ENCODE data around the gene CLIC1.

The CLIC1 gene

DNA sequence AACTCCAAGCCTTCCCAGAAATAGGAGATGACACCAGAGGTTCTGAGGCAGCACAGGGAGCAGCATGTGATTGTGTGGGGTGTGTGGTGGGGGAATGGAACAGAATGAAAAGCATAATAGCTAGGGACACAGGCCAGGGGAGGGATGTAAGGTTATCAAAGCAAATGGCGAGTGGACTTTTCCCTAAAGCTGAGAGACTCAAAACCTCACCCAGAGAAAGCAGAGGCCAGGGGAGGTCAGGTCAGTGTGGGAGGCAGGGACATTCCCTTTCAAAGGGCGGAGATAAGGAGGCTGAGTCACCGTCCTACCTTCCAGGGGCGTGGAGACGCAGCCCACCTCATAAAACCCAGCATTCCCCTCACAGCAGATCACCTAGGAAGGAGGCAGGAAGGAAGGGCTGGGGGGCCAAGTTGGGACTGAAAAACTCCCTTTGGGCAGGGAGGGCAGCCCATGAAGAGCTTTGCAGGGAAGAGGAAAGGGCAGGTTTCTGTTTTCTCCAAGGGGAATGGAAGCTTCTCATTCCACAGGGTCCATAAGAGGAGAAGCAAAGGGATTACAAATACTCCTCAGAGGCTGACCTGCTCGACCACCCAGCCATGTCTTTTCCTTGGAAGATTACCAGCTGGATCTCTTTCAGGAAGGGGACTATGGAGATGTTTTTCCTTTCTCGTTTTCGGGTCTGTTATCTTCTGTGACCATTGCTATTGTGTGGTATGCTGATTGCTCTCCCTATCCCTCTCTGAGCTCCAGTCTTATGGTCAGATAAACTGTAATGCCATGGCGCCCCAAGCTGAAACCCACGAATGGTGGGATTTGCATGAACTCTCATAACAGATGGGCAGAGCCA lies 45.9 kb downstream of the CLIC1 start:
- no peak overlapping the region for H3K4me3 ChIP-seq (ENCODE audit: low read depth, low read length)
- ChIA-PET POLR2A (interaction anchor here (0.6 to 1.4 kb wide), 7 partner anchors 8 to 172 kb away, joined by 3 to 9 read pairs (median 4); partner anchors contain the start of genes ABHD16A, CSNK2B, HSPA1A and HSPA1B), CTCF (interaction anchor here (0.5 to 4.6 kb wide), 23 partner anchors 8 to 276 kb away, joined by 3 to 24 read pairs (median 4); partner anchors contain the start of genes ABHD16A, C6orf47, DDAH2 and LY6G5B)
- no peaks in the 10 kb centered on the region for H3K9me3 ChIP-seq (ENCODE audit: control insufficient read depth, insufficient read depth, low read depth, low read length)
- no peaks in the 10 kb centered on the region for H3K4me1 ChIP-seq (ENCODE audit: control insufficient read depth, insufficient read depth, low read length)
- peaks cover 0 to 78% of the 10 kb centered on the region in 2 experiments; a peak in 2 of 3 replicates for H3K36me3 ChIP-seq (ENCODE audit: control insufficient read depth in 2 of 2, insufficient read depth in 1 of 2, low read length in 2 of 2)
- no peak overlapping the region for H3K27ac ChIP-seq (ENCODE audit: extremely low read depth, low read depth, low read length)
- TF ChIP-seq BCL11A (tag by site-specific recombination; IDR thresholded peaks at IDR 0.05; ENCODE audit: low read depth) (no peak), TRIM28 (IDR thresholded peaks at IDR 0.05; ENCODE audit: borderline replicate concordance, low read length) (no peak), ZNF707 (tag by site-specific recombination; IDR thresholded peaks at IDR 0.05) (no peak), IKZF3 (tag by site-specific recombination; IDR thresholded peaks at IDR 0.05) (0 out of 2 replicates have a peak, but pooled peaks have one; percentile 27), SP2 (tag by site-specific recombination; IDR thresholded peaks at IDR 0.05) (peak; percentile 25; the same call in 1 of the 2 replicates), SCRT1 (tag by site-specific recombination; IDR thresholded peaks at IDR 0.05; ENCODE audit: borderline replicate concordance) (no peak), ZNF548 (tag by site-specific recombination; IDR thresholded peaks at IDR 0.05) (no peak), ZNF529 (tag by site-specific recombination; IDR thresholded peaks at IDR 0.05; ENCODE audit: insufficient replicate concordance) (no peak), KLF16 (tag by site-specific recombination; IDR thresholded peaks at IDR 0.05) (0 out of 2 replicates have a peak, but pooled peaks have one; percentile 51), ZBTB7A (tag by site-specific recombination; IDR thresholded peaks at IDR 0.05; ENCODE audit: low read depth) (no peak), ZNF654 (tag by site-specific recombination; IDR thresholded peaks at IDR 0.05; ENCODE audit: low read depth) (no peak), ZNF221 (tag by site-specific recombination; IDR thresholded peaks at IDR 0.05; ENCODE audit: borderline replicate concordance) (no peak), GLIS2 (tag by site-specific recombination; IDR thresholded peaks at IDR 0.05) (peak; percentile 41; the same call in 1 of the 2 replicates), ZNF354C (tag by site-specific recombination; IDR thresholded peaks at IDR 0.05; ENCODE audit: borderline replicate concordance, low read depth) (no peak), ZNF133 (tag by site-specific recombination; IDR thresholded peaks at IDR 0.05) (no peak), ZFP41 (tag by site-specific recombination; IDR thresholded peaks at IDR 0.05; ENCODE audit: borderline replicate concordance) (no peak), ZNF623 (tag by site-specific recombination; IDR thresholded peaks at IDR 0.05) (no peak)
- TF ChIP-seq, protein P1, sequence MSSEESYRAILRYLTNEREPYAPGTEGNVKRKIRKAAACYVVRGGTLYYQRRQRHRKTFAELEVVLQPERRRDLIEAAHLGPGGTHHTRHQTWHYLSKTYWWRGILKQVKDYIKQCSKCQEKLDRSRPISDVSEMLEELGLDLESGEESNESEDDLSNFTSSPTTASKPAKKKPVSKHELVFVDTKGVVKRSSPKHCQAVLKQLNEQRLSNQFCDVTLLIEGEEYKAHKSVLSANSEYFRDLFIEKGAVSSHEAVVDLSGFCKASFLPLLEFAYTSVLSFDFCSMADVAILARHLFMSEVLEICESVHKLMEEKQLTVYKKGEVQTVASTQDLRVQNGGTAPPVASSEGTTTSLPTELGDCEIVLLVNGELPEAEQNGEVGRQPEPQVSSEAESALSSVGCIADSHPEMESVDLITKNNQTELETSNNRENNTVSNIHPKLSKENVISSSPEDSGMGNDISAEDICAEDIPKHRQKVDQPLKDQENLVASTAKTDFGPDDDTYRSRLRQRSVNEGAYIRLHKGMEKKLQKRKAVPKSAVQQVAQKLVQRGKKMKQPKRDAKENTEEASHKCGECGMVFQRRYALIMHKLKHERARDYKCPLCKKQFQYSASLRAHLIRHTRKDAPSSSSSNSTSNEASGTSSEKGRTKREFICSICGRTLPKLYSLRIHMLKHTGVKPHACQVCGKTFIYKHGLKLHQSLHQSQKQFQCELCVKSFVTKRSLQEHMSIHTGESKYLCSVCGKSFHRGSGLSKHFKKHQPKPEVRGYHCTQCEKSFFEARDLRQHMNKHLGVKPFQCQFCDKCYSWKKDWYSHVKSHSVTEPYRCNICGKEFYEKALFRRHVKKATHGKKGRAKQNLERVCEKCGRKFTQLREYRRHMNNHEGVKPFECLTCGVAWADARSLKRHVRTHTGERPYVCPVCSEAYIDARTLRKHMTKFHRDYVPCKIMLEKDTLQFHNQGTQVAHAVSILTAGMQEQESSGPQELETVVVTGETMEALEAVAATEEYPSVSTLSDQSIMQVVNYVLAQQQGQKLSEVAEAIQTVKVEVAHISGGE (tag by site-specific recombination; conservative IDR thresholded peaks at IDR 0.05; ENCODE audit: low read depth) = no peak
- TF ChIP-seq, protein P2, sequence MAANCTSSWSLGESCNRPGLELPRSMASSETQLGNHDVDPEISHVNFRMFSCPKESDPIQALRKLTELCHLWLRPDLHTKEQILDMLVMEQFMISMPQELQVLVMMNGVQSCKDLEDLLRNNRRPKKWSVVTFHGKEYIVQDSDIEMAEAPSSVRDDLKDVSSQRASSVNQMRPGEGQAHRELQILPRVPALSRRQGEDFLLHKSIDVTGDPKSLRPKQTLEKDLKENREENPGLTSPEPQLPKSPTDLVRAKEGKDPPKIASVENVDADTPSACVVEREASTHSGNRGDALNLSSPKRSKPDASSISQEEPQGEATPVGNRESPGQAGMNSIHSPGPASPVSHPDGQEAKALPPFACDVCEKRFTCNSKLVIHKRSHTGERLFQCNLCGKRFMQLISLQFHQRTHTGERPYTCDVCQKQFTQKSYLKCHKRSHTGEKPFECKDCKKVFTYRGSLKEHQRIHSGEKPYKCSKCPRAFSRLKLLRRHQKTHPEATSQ (tag by site-specific recombination; IDR thresholded peaks at IDR 0.05) = no peak
- TF ChIP-seq, protein P3, sequence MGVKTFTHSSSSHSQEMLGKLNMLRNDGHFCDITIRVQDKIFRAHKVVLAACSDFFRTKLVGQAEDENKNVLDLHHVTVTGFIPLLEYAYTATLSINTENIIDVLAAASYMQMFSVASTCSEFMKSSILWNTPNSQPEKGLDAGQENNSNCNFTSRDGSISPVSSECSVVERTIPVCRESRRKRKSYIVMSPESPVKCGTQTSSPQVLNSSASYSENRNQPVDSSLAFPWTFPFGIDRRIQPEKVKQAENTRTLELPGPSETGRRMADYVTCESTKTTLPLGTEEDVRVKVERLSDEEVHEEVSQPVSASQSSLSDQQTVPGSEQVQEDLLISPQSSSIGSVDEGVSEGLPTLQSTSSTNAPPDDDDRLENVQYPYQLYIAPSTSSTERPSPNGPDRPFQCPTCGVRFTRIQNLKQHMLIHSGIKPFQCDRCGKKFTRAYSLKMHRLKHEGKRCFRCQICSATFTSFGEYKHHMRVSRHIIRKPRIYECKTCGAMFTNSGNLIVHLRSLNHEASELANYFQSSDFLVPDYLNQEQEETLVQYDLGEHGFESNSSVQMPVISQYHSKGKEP (tag by site-specific recombination; IDR thresholded peaks at IDR 0.05) = no peak
- TF ChIP-seq, protein P4, sequence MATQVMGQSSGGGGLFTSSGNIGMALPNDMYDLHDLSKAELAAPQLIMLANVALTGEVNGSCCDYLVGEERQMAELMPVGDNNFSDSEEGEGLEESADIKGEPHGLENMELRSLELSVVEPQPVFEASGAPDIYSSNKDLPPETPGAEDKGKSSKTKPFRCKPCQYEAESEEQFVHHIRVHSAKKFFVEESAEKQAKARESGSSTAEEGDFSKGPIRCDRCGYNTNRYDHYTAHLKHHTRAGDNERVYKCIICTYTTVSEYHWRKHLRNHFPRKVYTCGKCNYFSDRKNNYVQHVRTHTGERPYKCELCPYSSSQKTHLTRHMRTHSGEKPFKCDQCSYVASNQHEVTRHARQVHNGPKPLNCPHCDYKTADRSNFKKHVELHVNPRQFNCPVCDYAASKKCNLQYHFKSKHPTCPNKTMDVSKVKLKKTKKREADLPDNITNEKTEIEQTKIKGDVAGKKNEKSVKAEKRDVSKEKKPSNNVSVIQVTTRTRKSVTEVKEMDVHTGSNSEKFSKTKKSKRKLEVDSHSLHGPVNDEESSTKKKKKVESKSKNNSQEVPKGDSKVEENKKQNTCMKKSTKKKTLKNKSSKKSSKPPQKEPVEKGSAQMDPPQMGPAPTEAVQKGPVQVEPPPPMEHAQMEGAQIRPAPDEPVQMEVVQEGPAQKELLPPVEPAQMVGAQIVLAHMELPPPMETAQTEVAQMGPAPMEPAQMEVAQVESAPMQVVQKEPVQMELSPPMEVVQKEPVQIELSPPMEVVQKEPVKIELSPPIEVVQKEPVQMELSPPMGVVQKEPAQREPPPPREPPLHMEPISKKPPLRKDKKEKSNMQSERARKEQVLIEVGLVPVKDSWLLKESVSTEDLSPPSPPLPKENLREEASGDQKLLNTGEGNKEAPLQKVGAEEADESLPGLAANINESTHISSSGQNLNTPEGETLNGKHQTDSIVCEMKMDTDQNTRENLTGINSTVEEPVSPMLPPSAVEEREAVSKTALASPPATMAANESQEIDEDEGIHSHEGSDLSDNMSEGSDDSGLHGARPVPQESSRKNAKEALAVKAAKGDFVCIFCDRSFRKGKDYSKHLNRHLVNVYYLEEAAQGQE (tag by site-specific recombination; IDR thresholded peaks at IDR 0.05) = no peak
- TF ChIP-seq, protein P5, sequence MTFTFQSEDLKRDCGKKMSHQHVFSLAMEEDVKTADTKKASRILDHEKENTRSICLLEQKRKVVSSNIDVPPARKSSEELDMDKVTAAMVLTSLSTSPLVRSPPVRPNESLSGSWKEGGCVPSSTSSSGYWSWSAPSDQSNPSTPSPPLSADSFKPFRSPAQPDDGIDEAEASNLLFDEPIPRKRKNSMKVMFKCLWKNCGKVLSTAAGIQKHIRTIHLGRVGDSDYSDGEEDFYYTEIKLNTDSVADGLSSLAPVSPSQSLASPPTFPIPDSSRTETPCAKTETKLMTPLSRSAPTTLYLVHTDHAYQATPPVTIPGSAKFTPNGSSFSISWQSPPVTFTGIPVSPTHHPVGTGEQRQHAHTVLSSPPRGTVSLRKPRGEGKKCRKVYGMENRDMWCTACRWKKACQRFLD (tag by site-specific recombination; IDR thresholded peaks at IDR 0.05) = no peak
- TF ChIP-seq, protein P6, sequence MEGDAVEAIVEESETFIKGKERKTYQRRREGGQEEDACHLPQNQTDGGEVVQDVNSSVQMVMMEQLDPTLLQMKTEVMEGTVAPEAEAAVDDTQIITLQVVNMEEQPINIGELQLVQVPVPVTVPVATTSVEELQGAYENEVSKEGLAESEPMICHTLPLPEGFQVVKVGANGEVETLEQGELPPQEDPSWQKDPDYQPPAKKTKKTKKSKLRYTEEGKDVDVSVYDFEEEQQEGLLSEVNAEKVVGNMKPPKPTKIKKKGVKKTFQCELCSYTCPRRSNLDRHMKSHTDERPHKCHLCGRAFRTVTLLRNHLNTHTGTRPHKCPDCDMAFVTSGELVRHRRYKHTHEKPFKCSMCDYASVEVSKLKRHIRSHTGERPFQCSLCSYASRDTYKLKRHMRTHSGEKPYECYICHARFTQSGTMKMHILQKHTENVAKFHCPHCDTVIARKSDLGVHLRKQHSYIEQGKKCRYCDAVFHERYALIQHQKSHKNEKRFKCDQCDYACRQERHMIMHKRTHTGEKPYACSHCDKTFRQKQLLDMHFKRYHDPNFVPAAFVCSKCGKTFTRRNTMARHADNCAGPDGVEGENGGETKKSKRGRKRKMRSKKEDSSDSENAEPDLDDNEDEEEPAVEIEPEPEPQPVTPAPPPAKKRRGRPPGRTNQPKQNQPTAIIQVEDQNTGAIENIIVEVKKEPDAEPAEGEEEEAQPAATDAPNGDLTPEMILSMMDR (tag by site-specific recombination; IDR thresholded peaks at IDR 0.05) = no peak

All from HEK293 (cell line).